Right renal pelvis (tissue), 4 donors: ENCODE results near the gene CHCHD1. TPM values are rescaled to one million over a fixed set of nuclear protein-coding genes. Genes with fewer than 3 reads are reported as not detected.
"Not testable (repeated sequence)": the region's sequence is repeated elsewhere in the genome, so short reads cannot be mapped to it uniquely, and the experiment has no call there.

Experiments
- DNase-seq, 4 donors: peaks; one replicate each; pipeline ENCODE4 v3.0.0-alpha.2; 2013; ENCODE audit warnings: low read depth in 4 of 4, low spot score in 3 of 4, missing footprints in 1 of 4
- polyA plus RNA-seq, 4 donors: library from polyadenylated mRNA; unstranded; fragments of 120-200 nt; gene quantifications; one replicate each; pipeline ENCODE4 v1.2.1, GENCODE V29; 2013; ENCODE audit not compliant: insufficient read length in 4 of 4

The CHCHD1 gene
- polyA plus RNA-seq, 4 donors: 52.7 to 60.1 (median 55.7) TPM

DNA sequence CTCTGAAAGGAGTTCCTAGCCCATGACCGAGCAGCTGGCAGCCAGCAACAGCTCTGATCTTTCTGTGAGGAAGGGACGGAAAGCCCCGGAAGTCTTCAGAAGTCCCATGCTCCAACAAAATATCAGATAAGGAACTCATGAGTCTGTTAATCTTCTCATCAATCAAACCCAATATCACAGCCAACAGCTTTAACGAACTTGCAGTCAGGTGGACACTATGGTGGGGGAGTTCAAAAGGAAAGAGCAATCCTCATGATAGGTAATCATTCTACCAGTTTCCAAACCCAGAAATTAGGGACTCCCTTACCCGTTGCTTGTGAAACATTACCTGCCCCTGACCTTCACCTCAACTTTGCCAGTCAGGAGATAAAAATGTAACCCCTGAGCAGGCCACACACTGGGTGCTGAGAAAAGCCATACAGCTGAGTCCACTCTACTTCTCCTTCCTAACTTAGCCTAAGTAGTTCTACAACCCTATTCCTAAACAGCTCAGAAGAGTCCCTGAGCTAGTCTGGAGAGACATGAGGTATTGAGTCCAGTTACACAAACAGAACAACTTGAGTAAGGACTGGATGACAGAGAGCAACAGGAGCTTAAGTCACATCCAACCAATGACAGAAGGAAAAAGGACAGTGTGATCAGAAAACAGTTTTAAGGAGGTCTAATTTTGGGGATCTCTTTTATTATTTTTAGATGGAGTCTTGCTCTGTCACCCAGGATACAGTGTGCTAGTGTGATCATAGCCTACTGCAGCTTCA lies 27.4 kb downstream of the CHCHD1 start:
- no peak for DNase-seq

DNA sequence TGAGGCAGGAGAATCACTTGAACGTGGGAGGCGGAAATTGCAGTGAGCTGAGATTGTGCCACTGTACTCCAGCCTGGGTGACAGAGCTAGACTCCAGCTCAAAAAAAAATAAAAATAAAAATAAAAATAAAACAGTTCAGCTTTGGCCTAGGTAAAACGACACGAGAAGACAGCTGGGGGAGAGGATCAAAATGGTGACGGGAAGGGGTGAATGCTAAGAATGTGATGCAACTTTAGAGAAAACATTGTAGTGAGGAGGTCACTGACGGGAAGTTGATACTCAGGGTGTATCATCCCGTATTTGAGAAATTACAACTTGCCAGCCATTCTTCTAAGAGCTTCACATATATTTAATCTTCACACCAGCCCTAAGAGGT lies 28.5 kb downstream of the CHCHD1 start:
- DNase-seq: no peak

DNA sequence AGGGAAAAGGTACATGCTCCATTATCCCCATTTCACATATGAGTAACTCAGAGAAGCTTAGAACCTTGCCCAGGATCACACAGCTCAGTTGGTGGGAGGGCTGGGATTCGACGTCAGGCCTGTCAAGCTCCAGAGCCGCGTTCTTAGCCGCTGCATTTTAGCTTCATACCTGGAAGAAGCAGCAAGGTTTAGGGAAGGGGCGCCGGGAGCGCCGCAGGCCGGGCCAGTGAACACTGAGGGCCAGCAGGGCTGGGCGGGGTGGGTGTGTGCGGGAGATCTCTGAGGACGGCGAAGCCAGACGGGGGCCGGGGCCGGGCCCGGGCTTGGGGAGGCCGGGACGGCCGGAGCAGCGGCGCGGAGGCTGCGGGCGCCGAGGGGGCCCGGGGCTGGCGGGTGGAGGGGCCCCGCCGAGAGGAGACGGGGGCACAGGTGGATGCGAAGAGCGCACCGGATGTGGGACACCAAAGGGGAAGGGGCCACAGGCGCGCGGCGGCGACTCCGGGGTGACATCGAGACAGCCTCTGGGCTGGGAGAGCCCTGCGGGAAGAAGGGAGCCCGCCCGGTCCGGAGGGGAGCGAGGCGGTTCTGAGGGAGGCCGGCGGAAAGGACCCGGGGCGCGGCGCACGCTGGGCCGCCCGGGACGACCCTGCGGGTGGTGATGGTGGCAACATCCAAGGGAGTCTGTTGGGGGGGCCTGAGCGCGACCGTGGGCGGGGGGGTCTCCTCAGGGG lies 29.1 kb downstream of the CHCHD1 start:
- no peak for DNase-seq

DNA sequence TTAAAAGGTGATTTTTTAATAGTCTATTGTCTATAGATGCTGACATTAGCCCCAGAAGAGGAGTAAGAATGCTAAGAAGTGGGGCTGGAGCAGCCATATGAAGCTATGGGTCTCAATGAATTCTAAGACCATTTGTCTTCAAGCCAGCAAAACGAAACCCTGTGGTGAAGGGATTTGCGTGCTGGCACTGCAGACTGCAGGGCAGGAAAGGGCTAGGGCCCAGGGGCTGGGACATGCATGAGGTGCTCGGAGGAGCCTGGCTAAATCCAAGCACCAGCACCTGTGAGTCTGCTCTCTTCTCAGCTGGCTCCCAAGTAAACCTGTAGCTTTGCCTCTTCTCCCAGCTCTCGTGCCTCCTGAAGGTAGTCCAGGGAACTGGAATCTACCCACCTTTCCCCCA lies 30.8 kb downstream of the CHCHD1 start:
- no peak for DNase-seq

DNA sequence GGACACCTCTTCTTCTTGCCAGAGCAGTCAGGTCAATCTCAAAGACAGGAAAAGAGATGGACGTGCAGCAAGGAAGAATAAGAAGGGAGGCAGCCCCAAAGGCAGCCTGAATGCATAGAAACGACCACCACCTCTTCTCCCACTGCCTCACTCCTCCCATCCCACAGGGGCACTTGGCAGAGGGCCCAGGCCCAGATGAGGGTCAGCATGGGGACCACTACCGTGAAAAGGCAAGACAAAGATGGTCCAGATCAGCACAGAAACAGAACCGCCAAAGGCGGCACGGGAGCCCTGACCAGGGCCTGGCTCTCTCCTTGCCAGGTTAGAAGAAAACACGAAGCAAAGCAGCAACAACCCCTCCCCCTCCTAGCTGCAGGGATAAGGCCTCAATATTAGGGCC lies 31.5 kb downstream of the CHCHD1 start:
- DNase-seq: no peak

DNA sequence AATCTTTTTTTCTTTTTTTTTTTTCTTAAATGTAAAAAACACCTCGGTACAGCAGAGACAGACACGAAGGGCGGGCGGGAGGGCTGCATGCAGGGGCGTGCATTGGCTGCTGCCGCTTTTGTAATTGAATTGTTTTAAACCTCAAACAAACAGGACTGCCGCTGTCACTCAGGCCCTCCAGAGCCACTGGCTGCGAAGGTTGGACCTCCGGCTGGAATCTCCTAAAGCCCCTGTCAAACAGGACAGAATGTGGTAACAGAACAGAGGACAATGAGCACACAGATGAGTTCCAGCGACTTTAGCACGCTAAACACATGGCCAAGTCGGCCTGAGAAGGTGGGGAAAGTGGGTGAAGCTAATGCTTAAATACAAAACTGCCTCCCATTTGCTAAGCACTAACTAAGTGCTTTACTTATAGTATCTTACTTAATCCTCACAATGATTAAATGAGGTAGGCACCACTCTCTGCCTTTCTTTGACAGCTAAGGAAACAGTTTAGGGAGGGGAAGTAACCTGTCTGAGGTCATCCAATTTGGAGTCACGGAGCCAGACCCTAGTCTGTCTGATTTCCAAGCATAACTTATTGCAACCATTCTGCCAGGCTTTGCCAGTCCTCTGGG lies 32.5 kb downstream of the CHCHD1 start:
- DNase-seq: no peak

DNA sequence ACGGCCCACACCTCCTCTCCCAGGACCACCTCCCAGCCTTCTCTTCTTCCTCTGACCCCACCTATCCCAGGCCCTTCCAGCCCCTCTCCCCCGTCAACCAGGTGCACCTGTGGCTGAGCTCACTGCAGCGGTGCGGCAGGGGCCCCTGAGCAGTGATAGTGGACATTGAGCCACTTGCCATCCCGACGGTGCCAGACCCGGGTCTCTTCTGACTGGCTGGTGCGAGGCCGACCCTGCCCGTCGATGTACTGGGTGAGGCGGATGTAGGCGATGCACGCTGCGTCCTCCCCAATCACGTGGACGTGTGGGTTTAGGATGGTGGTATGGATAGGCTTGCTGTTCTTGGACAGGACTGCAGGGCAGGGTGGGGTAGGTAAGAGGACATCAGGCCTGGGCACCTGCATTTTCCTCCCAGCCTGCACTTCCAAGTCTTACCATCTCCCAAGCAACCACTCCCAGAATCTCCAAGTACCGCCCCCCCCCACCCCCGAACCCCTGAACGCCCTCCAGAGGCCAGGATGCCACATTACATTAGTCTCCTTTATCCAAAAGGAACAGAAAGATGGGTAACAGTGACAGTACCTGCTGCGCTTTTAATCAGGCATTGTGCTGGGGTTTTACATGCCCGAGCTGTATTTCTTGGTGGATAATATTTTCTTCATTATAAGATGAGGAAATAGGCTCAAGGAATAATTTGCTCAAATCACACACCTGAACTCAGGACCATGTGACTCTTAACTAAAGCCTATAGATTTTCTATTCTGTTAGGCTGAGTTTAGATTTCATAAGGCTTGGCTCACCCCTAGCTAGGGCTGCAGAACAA lies 33.3 kb downstream of the CHCHD1 start:
- DNase-seq: no peak

DNA sequence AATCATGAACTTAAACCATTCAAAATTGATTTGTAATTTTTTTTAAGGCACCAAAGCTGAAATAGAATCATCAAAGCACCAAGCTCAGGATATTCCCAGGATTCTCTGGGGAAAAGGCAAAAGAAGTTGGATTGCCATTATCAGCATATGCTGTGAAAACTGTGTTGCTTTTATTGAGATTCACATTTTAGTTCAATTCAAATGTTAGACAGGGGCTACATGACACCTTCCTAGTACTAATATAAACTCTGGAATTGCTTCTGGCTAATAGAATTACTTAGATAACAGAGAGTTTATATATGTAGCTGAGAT lies 33.8 kb downstream of the CHCHD1 start:
- DNase-seq: no peak

DNA sequence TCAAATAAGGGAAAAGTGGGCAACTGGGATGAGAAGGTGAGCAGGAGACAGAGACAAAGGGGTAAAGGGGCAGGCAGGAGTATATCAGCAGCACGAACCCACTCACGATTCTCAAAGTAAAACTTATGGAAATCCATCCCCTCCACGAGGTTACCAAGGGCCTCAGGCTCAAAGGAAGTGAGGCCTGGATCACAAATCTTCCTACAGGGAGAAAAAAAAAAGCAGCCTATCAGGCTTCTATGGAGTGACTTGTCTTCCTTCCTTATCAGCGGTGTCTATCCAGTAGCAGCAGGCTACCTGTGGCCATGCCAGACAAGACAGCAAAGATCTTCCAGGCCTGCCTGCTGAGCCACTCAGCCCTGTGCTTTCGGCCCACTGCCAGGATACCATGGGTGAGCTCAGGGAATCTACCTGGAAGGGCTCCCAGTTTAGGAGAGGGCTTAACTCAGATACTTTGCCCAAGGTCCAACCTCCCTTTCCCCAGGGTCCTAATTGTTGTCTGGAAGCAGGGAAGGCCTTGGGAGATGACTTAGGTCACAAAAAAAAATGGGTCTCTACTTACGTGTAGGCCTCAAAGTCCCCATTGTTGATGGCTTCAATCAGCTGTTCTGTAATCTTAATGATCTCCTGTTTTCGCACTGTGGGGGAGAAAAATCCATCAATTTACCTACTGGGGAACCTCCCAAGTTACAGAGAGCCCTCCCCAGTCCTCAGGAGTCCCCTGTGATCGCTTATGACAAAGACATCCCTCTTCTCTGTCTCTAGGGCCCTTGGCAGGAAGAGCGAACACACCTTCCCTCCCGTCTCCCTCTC lies 35.3 kb downstream of the CHCHD1 start:
- no peak for DNase-seq

DNA sequence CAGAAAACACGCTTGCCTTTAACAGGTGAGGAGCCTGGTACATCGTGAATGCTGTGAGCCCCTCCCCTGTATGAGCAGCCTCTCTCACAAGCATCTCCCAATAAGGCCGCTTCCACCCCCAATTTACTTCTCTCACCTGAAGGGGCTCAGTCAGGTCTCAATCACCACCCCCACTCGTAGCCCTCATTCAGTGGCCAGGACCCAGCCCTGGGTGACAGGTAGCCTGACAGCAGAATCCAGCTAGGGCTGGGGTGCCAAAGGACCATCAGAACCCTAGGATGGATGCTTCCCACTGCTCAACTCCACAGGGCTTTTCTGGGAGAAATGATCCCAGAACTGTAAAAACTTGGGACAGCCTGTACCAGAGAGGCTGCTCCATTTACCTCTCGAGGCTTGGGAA lies 36.0 kb downstream of the CHCHD1 start:
- DNase-seq: no peak

DNA sequence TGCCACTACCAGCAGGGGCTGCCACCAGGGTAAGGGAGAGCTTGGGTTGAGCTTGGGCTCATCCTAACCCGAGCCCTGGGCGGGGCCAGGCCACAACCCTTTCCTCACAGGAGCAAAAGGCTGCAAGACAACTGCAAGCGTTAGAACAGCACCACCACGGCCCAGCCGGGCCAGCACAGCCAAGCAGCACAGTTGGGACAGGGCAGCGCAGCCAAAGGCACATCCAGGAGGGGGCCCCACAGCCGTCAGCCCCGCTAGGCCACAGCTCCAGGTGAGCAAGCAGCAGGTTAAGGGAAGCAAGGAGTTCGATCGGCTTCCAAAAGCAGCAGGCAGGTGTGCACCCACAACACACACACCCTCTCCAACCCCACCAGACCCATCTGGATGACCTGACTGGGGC lies 36.6 kb downstream of the CHCHD1 start:
- DNase-seq: no peak

DNA sequence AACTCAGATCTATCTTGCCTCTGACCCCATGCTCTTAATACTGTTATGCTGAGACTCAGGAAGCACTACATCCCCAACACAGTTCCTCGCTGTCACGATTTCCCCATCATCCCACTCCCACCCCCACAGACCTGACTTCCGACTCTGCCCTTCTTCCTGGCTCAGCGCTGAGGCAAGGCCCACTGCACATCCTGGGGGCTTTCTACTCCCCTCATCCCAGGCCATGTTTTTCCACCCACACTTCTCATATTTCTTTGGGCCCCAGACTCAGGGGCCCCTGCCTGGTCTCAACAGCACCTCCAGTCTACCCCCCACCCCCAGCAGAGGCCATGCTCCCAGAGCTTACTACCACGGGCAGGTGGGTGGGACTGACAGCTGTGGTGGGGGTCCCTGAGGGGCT lies 37.2 kb downstream of the CHCHD1 start:
- no peak for DNase-seq

DNA sequence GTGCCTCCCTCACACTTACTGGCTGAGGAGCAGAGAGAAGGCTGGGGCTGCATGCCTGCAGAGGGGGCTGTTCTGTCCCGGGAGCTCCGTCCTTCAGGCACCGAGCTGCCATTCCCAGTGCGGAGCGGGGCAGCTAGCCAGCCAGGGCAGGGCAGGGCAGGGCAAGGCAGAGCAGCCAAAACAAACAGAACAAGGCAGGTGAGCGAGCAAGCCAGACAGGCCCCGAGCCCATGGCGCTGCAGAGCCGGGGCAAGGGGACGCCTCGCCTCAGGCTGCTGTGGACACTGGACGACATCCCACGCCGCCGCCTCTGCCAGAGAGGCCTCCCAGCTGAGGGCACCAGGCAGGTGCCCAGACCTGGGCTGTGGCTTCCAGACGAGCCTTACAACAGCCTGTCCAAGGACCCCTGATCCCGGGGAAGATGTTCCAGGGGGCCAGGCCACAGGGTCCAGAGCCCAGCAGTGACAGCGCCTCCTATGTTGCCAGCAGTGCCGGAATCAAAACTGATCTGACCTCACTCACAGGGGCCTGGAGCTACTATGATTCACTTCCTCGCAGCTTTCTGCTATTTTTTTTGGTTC lies 37.8 kb downstream of the CHCHD1 start:
- DNase-seq: no peak

DNA sequence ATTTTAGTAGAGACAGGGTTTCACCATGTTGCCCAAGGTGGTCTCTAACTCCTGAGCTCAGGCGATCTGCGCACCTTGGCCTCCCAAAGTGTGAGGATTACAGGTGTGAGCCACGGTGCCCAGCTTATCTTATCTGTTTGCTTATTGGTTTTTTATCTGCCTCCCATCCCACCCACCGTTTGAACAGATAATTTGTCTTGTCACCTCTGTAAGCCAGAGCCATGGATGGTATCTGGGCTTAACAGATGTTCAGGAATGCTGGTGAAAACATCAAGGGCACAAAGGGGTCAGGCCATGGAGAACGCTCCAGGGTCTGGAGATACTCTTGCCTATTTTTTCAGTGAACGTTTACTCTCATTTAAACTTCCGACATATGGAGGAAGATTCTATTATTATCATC lies 41.5 kb downstream of the CHCHD1 start:
- no peak for DNase-seq

DNA sequence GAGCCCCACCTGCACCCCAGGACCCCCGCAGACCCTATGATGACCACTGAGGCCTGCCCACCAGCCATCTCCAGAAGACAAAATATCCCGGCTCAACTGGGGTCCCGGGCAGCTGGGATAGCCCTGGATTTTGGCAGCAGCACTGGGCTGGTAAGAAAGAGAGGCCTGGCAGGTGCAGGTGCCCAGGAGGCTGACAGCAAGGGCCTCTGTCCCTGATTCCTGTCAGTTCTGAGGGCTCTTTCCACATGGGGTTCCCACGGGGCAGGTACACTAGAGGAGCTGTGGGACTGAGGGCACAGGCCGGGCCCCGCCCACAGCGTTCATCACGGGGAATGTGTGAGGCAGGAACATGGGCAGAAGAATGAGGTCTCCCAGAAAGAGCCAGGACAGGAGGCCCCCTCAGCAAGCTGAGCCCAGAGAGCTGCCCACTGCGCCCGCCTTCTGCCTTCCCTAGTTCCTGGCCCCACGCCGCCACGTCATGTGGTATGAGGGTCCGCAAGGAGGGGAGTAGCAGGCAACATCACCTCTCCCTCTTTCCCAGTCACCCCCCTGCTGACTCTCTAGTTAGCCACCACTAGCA lies 42.4 kb downstream of the CHCHD1 start:
- DNase-seq: no peak

DNA sequence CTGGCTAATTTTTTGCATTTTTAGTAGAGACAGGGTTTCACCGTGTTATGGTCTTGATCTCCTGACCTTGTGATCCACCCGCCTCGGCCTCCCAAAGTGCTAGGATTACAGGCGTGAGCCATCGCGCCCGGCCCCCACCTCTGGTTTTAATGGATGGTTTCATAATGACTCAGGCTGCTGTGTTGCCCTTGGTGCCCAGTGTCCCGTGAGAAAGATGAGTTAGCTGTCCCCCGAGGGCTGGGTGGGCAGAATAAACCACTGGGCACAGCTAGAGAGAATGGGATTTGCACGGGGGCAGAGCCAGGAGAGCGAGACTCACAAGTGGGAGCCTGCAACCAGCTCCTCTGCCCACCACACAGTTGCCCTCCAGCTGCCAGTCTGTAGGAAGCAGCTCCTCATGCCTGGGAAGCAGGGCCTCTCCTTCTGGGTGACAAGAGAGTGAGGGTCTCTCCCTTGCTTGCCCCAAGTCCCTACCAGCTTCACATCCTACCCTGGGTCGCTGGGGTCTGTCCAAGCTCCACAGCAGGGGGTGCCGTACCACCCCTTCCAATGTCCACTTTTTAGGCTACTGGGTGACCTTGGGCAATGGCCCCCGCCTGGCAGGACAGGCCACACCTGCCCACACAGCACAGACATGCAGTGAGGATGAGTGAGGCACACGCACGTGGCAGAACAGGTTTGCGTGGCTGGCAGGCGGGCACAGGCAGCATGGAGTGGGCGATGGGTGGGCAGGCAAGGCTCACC lies 45.7 kb downstream of the CHCHD1 start:
- no peak for DNase-seq

DNA sequence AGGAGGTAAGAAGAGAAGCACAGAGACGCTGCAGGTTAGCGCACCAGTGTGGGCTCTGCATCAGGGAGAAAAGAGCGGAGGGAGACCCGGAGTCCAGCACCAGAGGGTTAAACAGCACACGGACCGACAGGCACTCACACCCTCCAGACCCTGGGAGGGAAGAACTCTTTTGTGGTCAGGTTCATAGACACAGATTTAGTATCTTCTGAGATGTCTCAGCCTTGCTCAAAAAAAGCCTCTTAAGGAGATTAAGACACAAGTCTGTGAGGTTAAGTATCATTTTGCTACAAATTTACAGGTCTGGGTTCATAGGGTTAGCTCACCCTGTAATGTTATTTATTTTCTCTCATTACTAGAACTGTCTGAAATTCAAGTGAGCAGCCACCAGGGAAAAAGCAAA lies 46.3 kb downstream of the CHCHD1 start:
- no peak for DNase-seq

DNA sequence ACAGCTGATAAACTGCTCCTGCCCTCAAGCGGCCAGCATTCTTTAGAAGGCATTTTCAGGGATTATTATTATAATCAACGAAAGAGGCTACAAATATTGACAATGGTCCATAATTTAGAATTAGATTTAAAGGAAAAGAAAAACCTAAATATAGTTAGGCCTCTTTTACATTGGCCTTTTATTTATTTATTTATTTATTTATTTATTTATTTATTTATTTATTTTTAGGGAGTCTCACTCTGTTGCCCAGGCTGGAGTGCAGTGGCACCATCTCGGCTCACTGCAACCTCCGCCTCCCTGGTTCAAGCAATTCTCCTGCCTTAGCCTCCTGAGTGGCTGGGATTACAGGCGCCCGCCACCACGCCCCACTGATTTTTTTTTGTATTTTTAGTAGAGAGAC lies 47.2 kb downstream of the CHCHD1 start:
- not testable (repeated sequence) for DNase-seq
